Pericardium fibroblast (primary cell): ENCODE data around the gene ZNF160. TPM values are rescaled to one million over a fixed set of nuclear protein-coding genes. Genes with fewer than 3 reads are reported as not detected.

ENCODE experiments used
- total RNA-seq: library from RNA; depleted of rRNA; stranded (reverse); fragments of >200 nt; gene quantifications from 2 replicates; pipeline ENCODE4 v1.2.3, GENCODE V29; 2015

The ZNF160 gene
- 12.9 and 16.6 TPM in 2 replicates for total RNA-seq

GRCh38 chr19:53103234-53104203 lies at the start of gene ZNF160:
ZNF160 (minus strand) TSS chr19:53103422; CDS start chr19:53086276, 17,146 bp downstream.

GRCh38 chr19:53132141-53132991 lies 29.1 kb upstream of the ZNF160 start, which contains the start of gene ZNF415:
ZNF415 (minus strand) TSS chr19:53132910; CDS start chr19:53122676, 10,234 bp downstream.

Other genes starting within 250 kb of the ZNF160 start
- gene ZNF468, start 245.8 kb downstream of the ZNF160 start, total RNA-seq, result 7.2 and 8.2 TPM in 2 replicates
- 4.1 and 5.5 TPM in 2 replicates for gene ZNF320, start 205.8 kb downstream of the ZNF160 start, total RNA-seq
- 0.68 and 1.4 TPM in 2 replicates for gene ZNF888, start 180.0 kb downstream of the ZNF160 start, total RNA-seq
- gene ZNF816, start 140.5 kb downstream of the ZNF160 start, total RNA-seq, result 2.7 and 4.7 TPM in 2 replicates
- gene ERVV-1, start 89.5 kb downstream of the ZNF160 start, total RNA-seq, result not detected in 2 replicates
- gene ERVV-2, start 58.7 kb downstream of the ZNF160 start, total RNA-seq, result not detected in 2 replicates
- gene ZNF415, start 29.5 kb upstream of the ZNF160 start, total RNA-seq, result 2.1 and 4.7 TPM in 2 replicates
- 3.3 and 3.6 TPM in 2 replicates for gene ZNF347, start 55.6 kb upstream of the ZNF160 start, total RNA-seq
- gene ZNF665, start 89.9 kb upstream of the ZNF160 start, total RNA-seq, result 0.58 and 2.5 TPM in 2 replicates
- gene ZNF677, start 151.5 kb upstream of the ZNF160 start, total RNA-seq, result 7.4 and 20.2 TPM in 2 replicates
- not detected in 2 replicates for gene VN1R2, start 154.9 kb upstream of the ZNF160 start, total RNA-seq
- not detected in 2 replicates for gene VN1R4, start 164.3 kb upstream of the ZNF160 start, total RNA-seq
- 2.1 and 4.9 TPM in 2 replicates for gene ZNF845, start 230.3 kb upstream of the ZNF160 start, total RNA-seq